T-helper 2 cell (primary cell): Measurements from ENCODE around the gene ITGA7.
A peak's percentile ranks its signal among the peaks of the same experiment; 100 is the strongest.
"Not testable (repeated sequence)": the region's sequence is repeated elsewhere in the genome, so short reads cannot be mapped to it uniquely, and the experiment has no call there.

ENCODE experiments used
- DNase-seq, 5 experiments: peaks; one replicate each; pipeline versions ENCODE4 v3.0.0 to v3.0.0-alpha.2; 2012 to 2022

ITGA7 gene

GRCh38 chr12:55676707-55677106 lies 31.0 kb downstream of the ITGA7 start:
- DNase-seq = no peak

GRCh38 chr12:55675666-55676065 lies 32.0 kb downstream of the ITGA7 start:
- no peak for DNase-seq

GRCh38 chr12:55673638-55674037 lies 34.1 kb downstream of the ITGA7 start:
- DNase-seq = no peak

GRCh38 chr12:55671746-55672145 lies 36.0 kb downstream of the ITGA7 start:
- DNase-seq = no peak

- DNase-seq = no peak
These were observed 37.4 kb downstream of the ITGA7 start for GRCh38 chr12:55670276-55670675.

- no peak for DNase-seq
These were observed 41.2 kb downstream of the ITGA7 start for GRCh38 chr12:55666508-55666907.

- no peak for DNase-seq
These were observed 42.9 kb downstream of the ITGA7 start for GRCh38 chr12:55664826-55665225.

GRCh38 chr12:55663391-55663790 lies 44.3 kb downstream of the ITGA7 start:
- no peak for DNase-seq

- no peak for DNase-seq
These were observed 48.0 kb downstream of the ITGA7 start for GRCh38 chr12:55659486-55660385.

- no peak for DNase-seq
These were observed 48.9 kb downstream of the ITGA7 start for GRCh38 chr12:55658635-55659391.

- DNase-seq = no peak
These were observed 49.5 kb downstream of the ITGA7 start for GRCh38 chr12:55658212-55658611.

- no peak for DNase-seq
These were observed 50.5 kb downstream of the ITGA7 start for GRCh38 chr12:55657212-55657611.

- DNase-seq = no peak
These were observed 53.0 kb downstream of the ITGA7 start for GRCh38 chr12:55654511-55655214.

- DNase-seq = peak in 2 of 5 experiments; percentile 25 to 41
These were observed 54.7 kb downstream of the ITGA7 start for GRCh38 chr12:55653031-55653430.

- peak in 1 of 5 experiments; percentile 31 for DNase-seq
These were observed 55.4 kb downstream of the ITGA7 start for GRCh38 chr12:55652352-55652751.

- DNase-seq = no peak
These were observed 56.4 kb downstream of the ITGA7 start for GRCh38 chr12:55651299-55651683.

GRCh38 chr12:55650620-55651298 lies 56.9 kb downstream of the ITGA7 start:
- not testable (repeated sequence) for DNase-seq

- no peak for DNase-seq
These were observed 60.7 kb downstream of the ITGA7 start for GRCh38 chr12:55647027-55647426.

- DNase-seq = no peak
These were observed 63.1 kb downstream of the ITGA7 start for GRCh38 chr12:55644591-55644990.

GRCh38 chr12:55642669-55643068 lies 65.0 kb downstream of the ITGA7 start:
- peak in 1 of 5 experiments; percentile 62 for DNase-seq

- no peak for DNase-seq
These were observed 65.4 kb downstream of the ITGA7 start for GRCh38 chr12:55642267-55642666.

GRCh38 chr12:55641595-55641994 lies 66.1 kb downstream of the ITGA7 start:
- no peak for DNase-seq

- peak in 2 of 5 experiments; percentile 54 to 90 for DNase-seq
These were observed 70.2 kb downstream of the ITGA7 start for GRCh38 chr12:55637467-55637866.
